ENCODE measurements around the gene ATP6V1A. TPM values are rescaled to one million over a fixed set of nuclear protein-coding genes. Genes with fewer than 3 reads are reported as not detected.

ATP6V1A gene
- total RNA-seq, 1 donor from 2014 or later, result 123 TPM

DNA sequence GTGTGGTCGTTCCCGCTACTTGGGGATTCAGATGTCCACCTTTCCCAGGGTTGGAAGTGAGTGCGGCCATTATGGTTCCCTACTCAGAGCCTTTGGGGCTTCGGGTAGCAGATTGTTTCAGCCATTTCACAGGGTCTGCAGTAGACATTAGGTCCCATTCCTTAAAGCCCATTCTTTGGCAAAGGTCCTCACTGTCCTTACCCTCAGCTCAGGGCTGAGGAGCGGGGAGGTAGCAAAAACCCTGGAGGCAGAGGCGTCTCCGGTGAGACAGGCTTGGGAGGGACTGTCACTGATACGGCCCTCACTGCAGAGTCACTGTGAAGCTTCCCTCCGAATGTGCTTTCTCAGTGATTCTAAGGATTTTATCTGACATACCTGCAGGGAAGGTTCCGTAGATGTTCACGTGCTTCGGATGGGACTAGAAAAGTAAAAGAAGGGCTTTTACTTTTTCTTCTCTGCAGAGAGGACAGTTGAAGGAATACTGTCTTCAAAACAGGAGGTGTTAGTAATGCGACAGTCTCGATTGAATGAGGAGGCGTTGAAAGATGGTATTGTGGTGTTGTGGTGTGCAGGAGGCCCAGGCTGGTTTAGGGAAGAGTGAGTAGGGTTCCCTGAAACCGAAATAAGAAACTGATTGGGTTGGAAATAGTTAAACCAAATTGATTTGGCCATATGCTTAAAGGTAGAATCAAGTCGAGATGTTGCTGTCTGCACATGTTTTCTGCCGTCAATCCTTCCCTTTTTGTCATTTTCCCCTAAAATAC, 630 bp downstream of the ATP6V1A start:
- no peaks in the 10 kb centered on the region for H3K27me3 Mint-ChIP-seq (ENCODE audit: low read depth, unreplicated experiment)
- FAIRE-seq (no peak), DNase-seq (ENCODE audit: low read depth) (peak; percentile 34)
- Histone ChIP-seq H2AFZ (ENCODE audit: low read depth, low read length) (peak overlapping the region; percentile 89), H3K9ac (ENCODE audit: low read length) (peak overlapping the region; percentile 100), H3K36me3 (ENCODE audit: insufficient read depth, low read length) (no peaks in the 10 kb centered on the region), H3K4me3 (ENCODE audit: insufficient read depth, low read depth, low read length) (peak overlapping the region; percentile 92), H3K9me3 (ENCODE audit: insufficient read depth, low read depth, low read length) (no peaks in the 10 kb centered on the region), H3K27me3 (ENCODE audit: insufficient read depth, low read length) (no peaks in the 10 kb centered on the region), H3K4me1 (ENCODE audit: insufficient read depth, low read length) (peaks cover 16% of the 10 kb centered on the region), H4K20me1 (ENCODE audit: insufficient read depth, low read length) (peaks cover 19% of the 10 kb centered on the region), H3K27ac (ENCODE audit: low read depth, low read length) (peak overlapping the region; percentile 100), H3K4me2 (ENCODE audit: low read length) (peak overlapping the region; percentile 88), H3K79me2 (ENCODE audit: insufficient read depth, low read length) (peaks cover 79% of the 10 kb centered on the region)
- H3K36me3 Mint-ChIP-seq (ENCODE audit: low read depth, unreplicated experiment), result peaks cover 2% of the 10 kb centered on the region
- no peaks in the 10 kb centered on the region for H3K9me3 Mint-ChIP-seq (ENCODE audit: unreplicated experiment)
- TF ChIP-seq, protein P1, sequence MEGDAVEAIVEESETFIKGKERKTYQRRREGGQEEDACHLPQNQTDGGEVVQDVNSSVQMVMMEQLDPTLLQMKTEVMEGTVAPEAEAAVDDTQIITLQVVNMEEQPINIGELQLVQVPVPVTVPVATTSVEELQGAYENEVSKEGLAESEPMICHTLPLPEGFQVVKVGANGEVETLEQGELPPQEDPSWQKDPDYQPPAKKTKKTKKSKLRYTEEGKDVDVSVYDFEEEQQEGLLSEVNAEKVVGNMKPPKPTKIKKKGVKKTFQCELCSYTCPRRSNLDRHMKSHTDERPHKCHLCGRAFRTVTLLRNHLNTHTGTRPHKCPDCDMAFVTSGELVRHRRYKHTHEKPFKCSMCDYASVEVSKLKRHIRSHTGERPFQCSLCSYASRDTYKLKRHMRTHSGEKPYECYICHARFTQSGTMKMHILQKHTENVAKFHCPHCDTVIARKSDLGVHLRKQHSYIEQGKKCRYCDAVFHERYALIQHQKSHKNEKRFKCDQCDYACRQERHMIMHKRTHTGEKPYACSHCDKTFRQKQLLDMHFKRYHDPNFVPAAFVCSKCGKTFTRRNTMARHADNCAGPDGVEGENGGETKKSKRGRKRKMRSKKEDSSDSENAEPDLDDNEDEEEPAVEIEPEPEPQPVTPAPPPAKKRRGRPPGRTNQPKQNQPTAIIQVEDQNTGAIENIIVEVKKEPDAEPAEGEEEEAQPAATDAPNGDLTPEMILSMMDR (IDR thresholded peaks at IDR 0.05; ENCODE audit: insufficient read depth, low read depth, low read length), result no peak
- TF ChIP-seq EZH2 (IDR thresholded peaks at IDR 0.05; ENCODE audit: insufficient read depth, low read length), result no peak
- peaks cover 30% of the 10 kb centered on the region for H3K4me1 Mint-ChIP-seq (ENCODE audit: low read depth, unreplicated experiment)
- peak overlapping the region; percentile 100 for H3K4me3 Mint-ChIP-seq (ENCODE audit: unreplicated experiment)
- H3K27ac Mint-ChIP-seq (ENCODE audit: unreplicated experiment), result peak overlapping the region; percentile 100

DNA sequence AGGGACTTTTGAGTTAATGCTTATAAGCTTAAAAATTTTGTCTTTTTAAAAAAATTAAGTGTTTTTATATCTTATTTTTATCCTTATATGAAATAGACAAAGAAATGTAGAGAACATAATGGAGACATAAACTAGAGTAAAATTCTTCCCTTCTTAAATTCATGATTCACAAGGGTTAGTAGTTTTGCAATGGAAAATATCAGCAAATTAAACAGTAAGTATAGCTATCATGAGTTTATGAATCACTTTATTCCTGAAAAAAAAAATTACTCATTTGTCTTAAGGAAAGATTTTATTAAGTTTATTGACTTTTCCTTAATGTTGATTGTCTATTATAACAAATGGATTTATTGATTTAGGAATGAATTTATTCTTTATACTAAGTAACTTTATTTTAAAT, 4.3 kb downstream of the ATP6V1A start:
- no peak overlapping the region for H3K27ac Mint-ChIP-seq (ENCODE audit: unreplicated experiment)
- Histone ChIP-seq H3K79me2 (ENCODE audit: insufficient read depth, low read length) (peaks cover 77% of the 10 kb centered on the region), H3K4me1 (ENCODE audit: insufficient read depth, low read length) (peaks cover 5% of the 10 kb centered on the region), H3K36me3 (ENCODE audit: insufficient read depth, low read length) (no peaks in the 10 kb centered on the region), H3K4me2 (ENCODE audit: low read length) (no peak overlapping the region), H3K27me3 (ENCODE audit: insufficient read depth, low read length) (no peaks in the 10 kb centered on the region), H3K4me3 (ENCODE audit: insufficient read depth, low read depth, low read length) (no peak overlapping the region), H4K20me1 (ENCODE audit: insufficient read depth, low read length) (no peaks in the 10 kb centered on the region), H2AFZ (ENCODE audit: low read depth, low read length) (no peak overlapping the region), H3K9me3 (ENCODE audit: insufficient read depth, low read depth, low read length) (no peaks in the 10 kb centered on the region), H3K27ac (ENCODE audit: low read depth, low read length) (no peak overlapping the region), H3K9ac (ENCODE audit: low read length) (no peak overlapping the region)
- FAIRE-seq, result no peak
- peaks cover 4% of the 10 kb centered on the region for H3K36me3 Mint-ChIP-seq (ENCODE audit: low read depth, unreplicated experiment)
- no peaks in the 10 kb centered on the region for H3K27me3 Mint-ChIP-seq (ENCODE audit: low read depth, unreplicated experiment)
- no peak for TF ChIP-seq EZH2 (IDR thresholded peaks at IDR 0.05; ENCODE audit: insufficient read depth, low read length)
- TF ChIP-seq, protein P1 (IDR thresholded peaks at IDR 0.05; ENCODE audit: insufficient read depth, low read depth, low read length), result no peak
- DNase-seq (ENCODE audit: low read depth), result no peak
- H3K9me3 Mint-ChIP-seq (ENCODE audit: unreplicated experiment), result no peaks in the 10 kb centered on the region
- peaks cover 14% of the 10 kb centered on the region for H3K4me1 Mint-ChIP-seq (ENCODE audit: low read depth, unreplicated experiment)
- no peak overlapping the region for H3K4me3 Mint-ChIP-seq (ENCODE audit: unreplicated experiment)

DNA sequence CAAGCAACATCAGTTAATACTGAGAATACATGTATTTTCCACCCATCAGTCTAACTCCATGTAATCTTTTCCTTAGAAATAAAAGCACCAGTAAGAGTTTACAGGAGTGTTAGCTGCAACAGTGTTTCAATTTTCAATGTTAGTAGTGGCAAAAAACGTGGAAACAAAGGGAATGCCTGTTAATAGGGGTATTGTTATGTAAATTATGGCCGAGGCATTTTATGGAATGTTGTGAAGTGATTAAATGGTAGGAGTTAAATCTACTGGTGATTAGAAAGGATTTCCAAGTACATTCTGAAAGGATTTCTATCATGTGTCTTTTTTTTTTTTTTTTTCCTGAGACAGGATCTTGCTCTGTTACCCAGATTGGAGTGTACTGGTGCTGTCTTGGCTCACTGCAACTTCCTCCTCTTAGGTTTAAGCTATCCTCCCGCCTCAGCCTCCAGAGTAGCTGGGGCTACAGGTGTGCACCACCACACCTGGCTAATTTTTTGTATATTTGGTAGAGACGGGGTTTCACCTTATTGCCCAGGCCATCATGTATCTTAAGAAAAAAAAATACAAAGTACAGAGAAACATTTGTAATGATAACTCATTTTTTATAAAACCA, 6.6 kb downstream of the ATP6V1A start:
- Histone ChIP-seq H3K4me1 (ENCODE audit: insufficient read depth, low read length) (no peaks in the 10 kb centered on the region), H3K9me3 (ENCODE audit: insufficient read depth, low read depth, low read length) (no peaks in the 10 kb centered on the region), H3K4me3 (ENCODE audit: insufficient read depth, low read depth, low read length) (no peak overlapping the region), H3K27me3 (ENCODE audit: insufficient read depth, low read length) (no peaks in the 10 kb centered on the region), H3K27ac (ENCODE audit: low read depth, low read length) (no peak overlapping the region), H3K4me2 (ENCODE audit: low read length) (no peak overlapping the region), H4K20me1 (ENCODE audit: insufficient read depth, low read length) (no peaks in the 10 kb centered on the region), H2AFZ (ENCODE audit: low read depth, low read length) (no peak overlapping the region), H3K36me3 (ENCODE audit: insufficient read depth, low read length) (no peaks in the 10 kb centered on the region), H3K9ac (ENCODE audit: low read length) (no peak overlapping the region), H3K79me2 (ENCODE audit: insufficient read depth, low read length) (peaks cover 74% of the 10 kb centered on the region)
- Mint-ChIP-seq H3K4me3 (ENCODE audit: unreplicated experiment) (no peak overlapping the region), H3K27ac (ENCODE audit: unreplicated experiment) (no peak overlapping the region), H3K27me3 (ENCODE audit: low read depth, unreplicated experiment) (no peaks in the 10 kb centered on the region), H3K36me3 (ENCODE audit: low read depth, unreplicated experiment) (peaks cover 14% of the 10 kb centered on the region), H3K4me1 (ENCODE audit: low read depth, unreplicated experiment) (peaks cover 14% of the 10 kb centered on the region), H3K9me3 (ENCODE audit: unreplicated experiment) (peaks cover 6% of the 10 kb centered on the region)
- FAIRE-seq (no peak), DNase-seq (ENCODE audit: low read depth) (no peak)
- TF ChIP-seq, protein P1 (IDR thresholded peaks at IDR 0.05; ENCODE audit: insufficient read depth, low read depth, low read length), result no peak
- no peak for TF ChIP-seq EZH2 (IDR thresholded peaks at IDR 0.05; ENCODE audit: insufficient read depth, low read length)

All from astrocyte (in vitro differentiated cells and primary cell).